ENCODE data around the gene FTCD. TPM values are rescaled to one million over a fixed set of nuclear protein-coding genes. Genes with fewer than 3 reads are reported as not detected.

Gene FTCD
- total RNA-seq, 2 donors from 2014 or later, result 0.27 TPM; not detected in 1

DNA sequence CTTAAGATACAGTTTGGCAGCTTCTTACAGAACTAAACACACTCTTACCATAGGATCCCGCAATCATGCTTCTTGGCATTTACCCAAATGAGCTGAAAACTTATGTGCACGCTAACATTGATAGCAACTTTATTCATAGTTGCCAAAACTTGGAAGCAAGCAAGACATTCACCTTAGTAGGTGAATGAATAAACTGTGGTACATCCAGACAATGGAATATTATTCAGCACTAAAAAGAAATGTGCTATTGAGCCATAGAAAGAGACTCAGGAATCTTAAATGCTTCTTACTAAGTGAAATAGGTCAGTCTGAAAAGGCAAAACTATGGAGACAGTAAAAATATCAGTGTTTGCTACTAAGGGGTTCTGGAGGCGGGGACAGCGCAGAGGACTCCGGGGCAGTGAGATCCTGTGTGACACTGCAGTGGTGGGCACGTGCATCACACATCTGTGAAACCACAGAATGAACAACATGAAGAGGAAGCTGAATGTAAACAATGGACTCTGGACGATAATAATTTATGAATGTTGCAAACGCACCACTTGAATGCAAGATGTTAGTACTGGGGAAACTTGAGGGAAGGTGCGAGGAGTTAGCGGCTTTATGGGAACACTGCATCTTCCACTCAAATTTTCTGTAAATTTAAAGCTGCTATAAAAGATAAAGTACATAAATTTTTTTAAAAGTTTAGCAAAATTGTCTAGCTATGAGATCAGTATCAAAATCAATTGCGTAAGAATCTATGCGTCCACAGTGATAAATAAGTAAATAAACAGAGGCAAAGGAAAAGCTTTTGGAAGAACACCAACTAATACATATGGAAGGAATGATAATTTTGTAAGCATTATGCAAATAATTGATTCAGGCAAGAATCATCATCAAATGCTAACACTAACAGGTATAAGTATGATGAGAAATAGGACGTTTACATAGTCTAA, 44.3 kb upstream of the FTCD start:
- no peaks in the 10 kb centered on the region for H3K27me3 ChIP-seq (replicated peaks; ENCODE audit: insufficient read depth)
- TF ChIP-seq, protein P1, sequence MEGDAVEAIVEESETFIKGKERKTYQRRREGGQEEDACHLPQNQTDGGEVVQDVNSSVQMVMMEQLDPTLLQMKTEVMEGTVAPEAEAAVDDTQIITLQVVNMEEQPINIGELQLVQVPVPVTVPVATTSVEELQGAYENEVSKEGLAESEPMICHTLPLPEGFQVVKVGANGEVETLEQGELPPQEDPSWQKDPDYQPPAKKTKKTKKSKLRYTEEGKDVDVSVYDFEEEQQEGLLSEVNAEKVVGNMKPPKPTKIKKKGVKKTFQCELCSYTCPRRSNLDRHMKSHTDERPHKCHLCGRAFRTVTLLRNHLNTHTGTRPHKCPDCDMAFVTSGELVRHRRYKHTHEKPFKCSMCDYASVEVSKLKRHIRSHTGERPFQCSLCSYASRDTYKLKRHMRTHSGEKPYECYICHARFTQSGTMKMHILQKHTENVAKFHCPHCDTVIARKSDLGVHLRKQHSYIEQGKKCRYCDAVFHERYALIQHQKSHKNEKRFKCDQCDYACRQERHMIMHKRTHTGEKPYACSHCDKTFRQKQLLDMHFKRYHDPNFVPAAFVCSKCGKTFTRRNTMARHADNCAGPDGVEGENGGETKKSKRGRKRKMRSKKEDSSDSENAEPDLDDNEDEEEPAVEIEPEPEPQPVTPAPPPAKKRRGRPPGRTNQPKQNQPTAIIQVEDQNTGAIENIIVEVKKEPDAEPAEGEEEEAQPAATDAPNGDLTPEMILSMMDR (IDR thresholded peaks at IDR 0.05), result no peak
- DNase-seq (ENCODE audit: low spot score) (no peak), ATAC-seq (ENCODE audit: insufficient number of reproducible peaks, low FRiP score, low read depth) (no peak)
- no peak overlapping the region for H3K27ac ChIP-seq
- no peaks in the 10 kb centered on the region for H3K9me3 ChIP-seq
- H3K4me1 ChIP-seq (ENCODE audit: control insufficient read depth in 1 of 2, low read depth in 2 of 2), result no peaks in the 10 kb centered on the region
- peaks cover 39% of the 10 kb centered on the region for H3K36me3 ChIP-seq
- no peak overlapping the region for H3K4me3 ChIP-seq

DNA sequence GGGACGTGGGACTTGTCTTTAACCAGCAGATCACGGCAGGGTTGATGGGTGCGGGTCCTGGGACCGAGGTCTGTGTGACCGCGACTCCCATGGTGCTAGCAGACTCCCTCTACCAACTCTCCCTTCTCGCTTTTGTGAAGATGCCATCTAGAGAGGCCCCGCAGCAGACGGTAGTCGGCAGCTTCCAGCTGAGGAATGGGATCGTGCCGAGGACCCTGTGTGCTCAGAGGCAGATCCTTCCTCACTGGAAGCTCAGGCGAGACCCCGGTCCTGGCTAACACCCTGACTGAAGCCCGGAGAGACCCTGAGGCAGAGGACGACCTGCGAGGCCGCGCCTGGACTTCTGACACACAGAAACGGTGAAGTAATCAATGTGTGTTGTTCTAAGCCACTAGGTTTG, 41.4 kb upstream of the FTCD start:
- H3K27ac ChIP-seq, result no peak overlapping the region
- H3K4me3 ChIP-seq, result no peak overlapping the region
- no peaks in the 10 kb centered on the region for H3K4me1 ChIP-seq (ENCODE audit: control insufficient read depth in 1 of 2, low read depth in 2 of 2)
- H3K9me3 ChIP-seq, result no peaks in the 10 kb centered on the region
- TF ChIP-seq, protein P1 (IDR thresholded peaks at IDR 0.05), result no peak
- peaks cover 52% of the 10 kb centered on the region for H3K36me3 ChIP-seq
- no peaks in the 10 kb centered on the region for H3K27me3 ChIP-seq (replicated peaks; ENCODE audit: insufficient read depth)
- DNase-seq (ENCODE audit: low spot score), result no peak
- ATAC-seq (ENCODE audit: insufficient number of reproducible peaks, low FRiP score, low read depth), result no peak

DNA sequence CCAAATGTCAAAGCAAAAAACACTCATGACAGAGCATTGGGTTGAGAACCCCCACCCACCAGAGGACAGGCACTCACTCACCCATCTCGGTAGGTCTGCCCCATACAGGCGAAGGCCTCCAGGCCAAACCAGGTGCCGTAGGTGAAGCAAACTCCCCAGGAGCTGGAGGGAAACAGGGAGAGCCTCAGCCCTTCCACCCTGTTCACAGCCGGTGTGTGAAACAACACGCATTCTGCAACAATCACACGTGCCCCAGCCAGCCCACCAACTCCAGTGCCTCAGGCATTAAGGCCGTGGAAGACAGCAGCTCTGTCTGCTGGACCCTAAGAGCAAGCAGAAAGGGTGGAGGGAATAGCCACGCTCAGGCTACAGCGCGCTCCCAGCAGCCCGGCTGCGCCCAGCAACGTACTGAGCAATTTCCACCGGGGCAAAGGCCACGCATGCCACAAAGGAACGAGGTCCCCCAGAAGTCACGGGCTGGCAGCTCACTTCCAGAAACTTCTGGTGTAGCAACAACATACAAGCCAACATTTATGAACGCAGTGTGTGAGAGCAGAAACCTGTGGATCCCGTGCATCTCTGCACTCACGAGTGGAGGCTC, 40.3 kb upstream of the FTCD start:
- TF ChIP-seq, protein P1 (IDR thresholded peaks at IDR 0.05), result no peak
- no peak for ATAC-seq (ENCODE audit: insufficient number of reproducible peaks, low FRiP score, low read depth)
- H3K36me3 ChIP-seq, result peaks cover 62% of the 10 kb centered on the region
- no peaks in the 10 kb centered on the region for H3K4me1 ChIP-seq (ENCODE audit: control insufficient read depth in 1 of 2, low read depth in 2 of 2)
- H3K4me3 ChIP-seq, result no peak overlapping the region
- DNase-seq (ENCODE audit: low spot score), result no peak
- no peaks in the 10 kb centered on the region for H3K27me3 ChIP-seq (replicated peaks; ENCODE audit: insufficient read depth)
- H3K27ac ChIP-seq, result no peak overlapping the region
- H3K9me3 ChIP-seq, result no peaks in the 10 kb centered on the region

DNA sequence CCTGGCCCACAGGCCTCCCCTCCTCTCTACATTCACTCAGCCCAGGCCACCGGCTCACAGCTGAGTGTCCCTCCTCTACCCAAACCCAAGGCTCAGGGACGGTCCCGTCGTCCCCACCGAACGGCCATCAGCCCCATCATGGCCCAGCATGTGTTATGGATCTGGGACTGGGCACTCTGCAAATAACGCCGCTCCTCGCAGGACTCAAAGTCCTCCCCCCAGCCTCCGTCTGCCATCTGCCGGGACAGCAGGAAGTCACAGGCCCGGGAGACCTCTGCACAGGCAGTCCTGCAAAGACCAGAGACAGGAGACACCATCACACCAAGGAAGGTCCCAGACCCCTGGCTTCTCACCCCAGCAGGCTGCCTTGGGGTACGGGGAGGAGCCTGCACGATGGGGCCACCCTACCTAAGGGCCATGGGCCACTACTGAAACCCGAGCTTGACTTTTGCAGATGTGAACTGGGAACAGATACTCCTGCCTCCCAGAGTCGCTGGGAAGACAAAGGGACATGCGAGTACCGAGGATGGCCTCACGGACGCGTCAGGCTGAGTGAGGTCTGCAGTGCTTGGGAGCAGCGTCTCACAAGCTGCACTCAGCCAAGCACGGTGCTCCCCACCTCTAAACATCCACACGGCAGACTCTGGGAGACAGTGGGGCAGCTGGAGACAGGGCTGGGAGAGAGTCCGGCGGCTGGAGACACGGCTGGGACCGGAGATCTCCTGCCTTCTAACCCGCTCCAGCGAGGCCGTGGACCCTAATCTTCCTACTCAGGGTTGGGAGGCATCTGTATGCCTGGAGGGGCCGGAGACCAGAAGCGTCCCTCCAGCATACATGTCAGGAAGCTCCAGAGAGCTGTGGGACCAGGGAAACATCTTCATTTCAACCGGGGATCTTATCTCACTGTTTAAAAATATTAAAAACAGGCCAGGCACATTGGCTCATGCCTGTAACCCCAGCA, 39.3 kb upstream of the FTCD start:
- no peaks in the 10 kb centered on the region for H3K4me1 ChIP-seq (ENCODE audit: control insufficient read depth in 1 of 2, low read depth in 2 of 2)
- no peaks in the 10 kb centered on the region for H3K27me3 ChIP-seq (replicated peaks; ENCODE audit: insufficient read depth)
- no peak for DNase-seq (ENCODE audit: low spot score)
- TF ChIP-seq, protein P1 (IDR thresholded peaks at IDR 0.05), result no peak
- H3K36me3 ChIP-seq, result peaks cover 69% of the 10 kb centered on the region
- no peak overlapping the region for H3K27ac ChIP-seq
- no peak for ATAC-seq (ENCODE audit: insufficient number of reproducible peaks, low FRiP score, low read depth)
- no peak overlapping the region for H3K4me3 ChIP-seq
- H3K9me3 ChIP-seq, result no peaks in the 10 kb centered on the region

Measured in thoracic aorta (tissue), 2 donors.